ENCODE results near the gene PRDM2.

DNA sequence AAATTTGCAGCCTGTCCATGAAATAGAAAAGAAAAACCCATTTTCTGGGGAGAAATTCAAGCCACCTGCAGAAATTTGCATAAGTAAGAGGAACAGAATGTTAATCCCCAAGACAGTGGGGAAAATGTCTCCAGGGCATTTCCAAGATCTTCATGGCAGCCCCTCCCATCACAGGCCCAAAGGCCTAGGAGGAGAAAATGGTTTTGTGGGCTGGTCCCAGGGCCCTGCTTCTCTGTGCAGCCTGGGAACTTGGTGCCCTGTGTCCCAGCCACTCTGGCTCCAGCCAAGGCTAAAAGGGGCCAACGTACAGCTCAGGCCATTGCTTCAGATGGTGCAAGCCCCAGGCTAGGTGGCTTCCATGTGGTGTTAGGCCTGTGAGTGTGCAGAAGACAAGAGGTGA lies 155.6 kb downstream of the PRDM2 start:
- TF ChIP-seq ARNT (IDR thresholded peaks at IDR 0.05) (no peak), BHLHE40 (IDR thresholded peaks at IDR 0.05; ENCODE audit: borderline replicate concordance) (no peak), FOXA1 (IDR thresholded peaks at IDR 0.05) (no peak), SP1 (IDR thresholded peaks at IDR 0.05) (no peak), FOXK2 (IDR thresholded peaks at IDR 0.05) (no peak), LEF1 (IDR thresholded peaks at IDR 0.05; ENCODE audit: borderline replicate concordance) (no peak), FOXM1 (IDR thresholded peaks at IDR 0.05; ENCODE audit: borderline replicate concordance) (no peak), SUZ12 (IDR thresholded peaks at IDR 0.05) (no peak), L3MBTL2 (conservative IDR thresholded peaks at IDR 0.05) (no peak), ZNF384 (IDR thresholded peaks at IDR 0.05) (no peak), TARDBP (IDR thresholded peaks at IDR 0.05) (no peak), HDGF (IDR thresholded peaks at IDR 0.05; ENCODE audit: borderline replicate concordance) (no peak), ELF4 (IDR thresholded peaks at IDR 0.05) (no peak)
- TF ChIP-seq, protein P1, sequence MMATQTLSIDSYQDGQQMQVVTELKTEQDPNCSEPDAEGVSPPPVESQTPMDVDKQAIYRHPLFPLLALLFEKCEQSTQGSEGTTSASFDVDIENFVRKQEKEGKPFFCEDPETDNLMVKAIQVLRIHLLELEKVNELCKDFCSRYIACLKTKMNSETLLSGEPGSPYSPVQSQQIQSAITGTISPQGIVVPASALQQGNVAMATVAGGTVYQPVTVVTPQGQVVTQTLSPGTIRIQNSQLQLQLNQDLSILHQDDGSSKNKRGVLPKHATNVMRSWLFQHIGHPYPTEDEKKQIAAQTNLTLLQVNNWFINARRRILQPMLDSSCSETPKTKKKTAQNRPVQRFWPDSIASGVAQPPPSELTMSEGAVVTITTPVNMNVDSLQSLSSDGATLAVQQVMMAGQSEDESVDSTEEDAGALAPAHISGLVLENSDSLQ (IDR thresholded peaks at IDR 0.05): no peak
